ENCODE data around the gene BOK.

- TF ChIP-seq CTCF (conservative IDR thresholded peaks at IDR 0.05; ENCODE audit: low read depth, low read length), result no peak
- TF ChIP-seq EZH2 (IDR thresholded peaks at IDR 0.05; ENCODE audit: low read length, unreplicated experiment), result no peak
Measured at GRCh38 chr2:241609859-241610793, 51.6 kb downstream of the BOK start.

Measured in PC-3 (cell line).